ENCODE data around the gene DGKQ. TPM values are rescaled to one million over a fixed set of nuclear protein-coding genes. Genes with fewer than 3 reads are reported as not detected.

The DGKQ gene
- total and polyA plus RNA-seq, 3 donors from 2014 or later: 10.8 to 22.7 (median 20.7) TPM

DNA sequence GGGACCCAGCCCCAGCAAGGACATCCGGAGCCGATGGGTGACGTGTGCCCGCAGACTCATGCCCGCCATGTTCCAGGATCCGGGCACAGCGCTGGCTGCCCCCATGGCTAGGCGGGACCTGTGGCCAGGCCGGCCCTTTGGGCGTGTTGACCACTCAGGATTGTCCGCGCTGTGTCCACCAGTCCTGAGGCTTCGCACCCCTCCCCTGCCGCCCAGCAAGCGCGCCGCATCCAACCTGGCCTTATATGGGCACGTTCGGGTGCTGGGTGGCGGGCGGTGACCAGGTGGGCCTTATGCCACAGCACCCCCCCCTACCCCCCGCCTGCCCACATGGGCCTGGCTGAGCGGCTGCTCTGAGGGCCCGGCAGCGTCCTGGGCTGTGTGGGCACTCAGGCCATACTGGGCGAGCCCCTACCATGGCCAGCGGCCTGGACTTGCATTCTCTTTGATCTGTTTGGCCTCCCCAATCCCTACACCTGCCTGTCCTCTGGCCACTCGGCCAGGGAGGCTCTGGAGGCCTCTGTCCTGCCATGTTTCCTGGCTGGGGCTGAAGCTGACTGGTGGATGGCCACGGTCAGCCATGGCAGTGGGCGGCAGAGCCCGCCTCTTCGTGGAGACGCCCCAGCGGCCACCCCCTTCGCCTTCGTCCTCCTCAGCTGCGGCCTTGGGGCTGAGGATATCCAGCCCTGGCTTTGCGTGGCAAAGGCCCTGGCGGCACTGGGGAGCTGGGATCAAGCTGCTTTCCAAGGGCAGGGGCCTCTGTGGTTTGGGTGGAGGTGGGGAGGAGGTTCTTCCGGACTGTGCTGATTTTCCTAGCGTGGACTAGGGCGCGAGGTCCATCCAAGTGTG, 40.1 kb upstream of the DGKQ start:
- WGBS, 2 donors: 91 to 95% methylated on average over 11 to 43 of the region's 43 CpGs
- intact Hi-C loops (cut with DNase I; ENCODE audit: low total_unique reads): no loop called here
- no peak overlapping the region for H3K27ac ChIP-seq
- H3K36me3 ChIP-seq (ENCODE audit: low read depth, missing control alignments): no peaks in the 10 kb centered on the region
- H3K27me3 ChIP-seq: no peaks in the 10 kb centered on the region
- peaks cover 20% of the 10 kb centered on the region for H3K4me1 ChIP-seq
- TF ChIP-seq, protein P1, sequence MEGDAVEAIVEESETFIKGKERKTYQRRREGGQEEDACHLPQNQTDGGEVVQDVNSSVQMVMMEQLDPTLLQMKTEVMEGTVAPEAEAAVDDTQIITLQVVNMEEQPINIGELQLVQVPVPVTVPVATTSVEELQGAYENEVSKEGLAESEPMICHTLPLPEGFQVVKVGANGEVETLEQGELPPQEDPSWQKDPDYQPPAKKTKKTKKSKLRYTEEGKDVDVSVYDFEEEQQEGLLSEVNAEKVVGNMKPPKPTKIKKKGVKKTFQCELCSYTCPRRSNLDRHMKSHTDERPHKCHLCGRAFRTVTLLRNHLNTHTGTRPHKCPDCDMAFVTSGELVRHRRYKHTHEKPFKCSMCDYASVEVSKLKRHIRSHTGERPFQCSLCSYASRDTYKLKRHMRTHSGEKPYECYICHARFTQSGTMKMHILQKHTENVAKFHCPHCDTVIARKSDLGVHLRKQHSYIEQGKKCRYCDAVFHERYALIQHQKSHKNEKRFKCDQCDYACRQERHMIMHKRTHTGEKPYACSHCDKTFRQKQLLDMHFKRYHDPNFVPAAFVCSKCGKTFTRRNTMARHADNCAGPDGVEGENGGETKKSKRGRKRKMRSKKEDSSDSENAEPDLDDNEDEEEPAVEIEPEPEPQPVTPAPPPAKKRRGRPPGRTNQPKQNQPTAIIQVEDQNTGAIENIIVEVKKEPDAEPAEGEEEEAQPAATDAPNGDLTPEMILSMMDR (IDR thresholded peaks at IDR 0.05): no peak
- no peak for TF ChIP-seq POLR2A (IDR thresholded peaks at IDR 0.05)
- no peak for DNase-seq
- no peak overlapping the region for H3K4me3 ChIP-seq
- no peaks in the 10 kb centered on the region for H3K9me3 ChIP-seq

DNA sequence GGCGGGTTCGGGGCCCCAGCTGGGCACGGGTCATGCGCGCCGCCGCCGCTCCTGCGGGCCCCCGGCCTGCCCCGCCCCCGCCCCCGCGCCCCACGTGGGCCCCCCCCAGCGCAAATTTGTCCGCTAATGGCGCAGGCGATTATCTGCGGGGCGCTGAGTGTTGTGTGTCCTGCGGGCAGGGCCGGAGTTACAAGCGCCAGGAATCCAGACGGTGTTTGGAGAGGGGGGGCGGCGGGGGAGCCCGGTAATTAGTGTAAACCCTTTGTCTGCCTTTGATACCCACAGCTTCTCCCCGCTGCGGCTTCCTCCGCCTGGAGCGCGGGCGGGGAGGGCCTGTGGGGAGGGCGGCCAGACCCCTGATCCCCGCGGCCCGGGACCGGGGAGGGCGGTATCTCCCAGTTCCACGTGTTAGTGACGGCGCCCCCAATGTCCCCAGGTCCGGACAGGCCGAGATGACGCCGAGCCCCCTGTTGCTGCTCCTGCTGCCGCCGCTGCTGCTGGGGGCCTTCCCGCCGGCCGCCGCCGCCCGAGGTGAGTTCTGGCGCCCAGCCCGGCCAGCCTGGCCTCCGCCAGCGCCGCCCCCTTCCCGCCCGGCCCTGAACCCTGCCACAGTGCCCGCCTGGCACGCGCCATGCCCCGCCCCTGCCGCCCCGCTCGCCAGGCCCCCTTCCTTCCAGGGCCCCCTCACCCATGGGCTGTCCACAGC, 38.8 kb upstream of the DGKQ start:
- Histone ChIP-seq H3K27me3 (no peaks in the 10 kb centered on the region), H3K4me1 (peaks cover 20% of the 10 kb centered on the region), H3K4me3 (peak overlapping the region; percentile 39), H3K27ac (no peak overlapping the region), H3K9me3 (no peaks in the 10 kb centered on the region), H3K36me3 (ENCODE audit: low read depth, missing control alignments) (no peaks in the 10 kb centered on the region)
- DNase-seq: no peak
- intact Hi-C loops (cut with DNase I; ENCODE audit: low total_unique reads): no loop called here
- TF ChIP-seq, protein P1 (IDR thresholded peaks at IDR 0.05): no peak
- TF ChIP-seq POLR2A (IDR thresholded peaks at IDR 0.05): no peak
- WGBS, 2 donors: 23% methylated on average over 29 of the region's 69 CpGs; no CpG with 5 or more reads in 1 of the 2 donors

DNA sequence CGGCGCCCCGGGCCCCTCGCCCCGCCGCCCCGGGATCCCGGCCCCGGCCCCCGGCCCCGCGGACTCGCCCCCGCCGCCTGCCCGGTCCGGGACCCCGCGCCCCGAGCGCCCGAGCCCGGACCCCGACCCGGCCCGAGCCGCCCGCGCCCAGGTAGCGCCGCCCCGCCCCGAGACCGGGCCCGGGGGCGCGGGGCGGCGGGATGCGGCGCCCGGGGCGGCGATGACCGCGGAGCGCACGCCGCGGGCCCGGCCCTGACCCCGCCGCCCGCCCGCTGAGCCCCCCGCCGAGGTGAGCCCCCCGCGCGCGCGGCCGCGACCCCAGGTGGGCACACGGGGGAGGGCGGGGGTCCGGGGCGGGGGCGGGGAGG, 38.3 kb upstream of the DGKQ start:
- Histone ChIP-seq H3K9me3 (no peaks in the 10 kb centered on the region), H3K36me3 (ENCODE audit: low read depth, missing control alignments) (no peaks in the 10 kb centered on the region), H3K4me3 (peak overlapping the region in 1 of 2 donors; percentile 39), H3K27me3 (no peaks in the 10 kb centered on the region), H3K27ac (no peak overlapping the region), H3K4me1 (peaks cover 20% of the 10 kb centered on the region)
- TF ChIP-seq, protein P1 (IDR thresholded peaks at IDR 0.05): no peak
- no peak for TF ChIP-seq POLR2A (IDR thresholded peaks at IDR 0.05)
- no CpG with 5 or more reads among the region's 69 CpGs for WGBS, 2 donors
- no peak for DNase-seq
- intact Hi-C loops (cut with DNase I; ENCODE audit: low total_unique reads): no loop called here

DNA sequence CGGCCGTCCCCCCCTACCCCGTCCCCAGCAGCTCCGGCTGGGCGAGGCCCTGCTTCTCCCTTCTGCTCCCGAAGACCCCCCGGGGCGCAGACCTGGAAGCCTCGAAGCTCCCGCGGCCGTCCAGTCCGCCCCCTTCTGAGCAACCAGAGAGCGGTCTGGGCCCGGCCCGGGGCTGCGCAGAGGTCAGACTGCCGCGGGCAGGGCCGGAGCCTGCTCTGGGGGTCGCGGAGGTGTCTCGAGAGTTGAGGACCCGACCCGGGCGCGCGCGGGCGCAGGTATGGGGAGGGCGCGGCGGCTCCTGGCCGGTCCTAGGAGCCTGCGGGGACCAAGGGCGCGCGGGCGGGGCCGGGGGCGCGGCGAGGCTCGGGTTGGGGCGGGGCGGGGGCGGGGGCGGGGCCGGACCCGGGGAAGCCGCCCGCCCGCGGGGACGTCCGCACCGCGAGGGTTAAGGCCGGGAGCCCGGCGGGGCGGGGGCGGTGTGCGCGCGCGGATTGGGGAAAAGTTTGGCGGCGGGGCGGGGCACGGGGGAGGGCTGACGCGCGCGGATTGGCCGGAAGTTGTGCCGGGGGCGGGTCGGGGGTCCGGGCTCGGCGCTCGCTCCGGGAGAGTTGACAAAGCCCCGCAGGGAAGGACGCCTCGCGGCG, 37.8 kb upstream of the DGKQ start, which contains the start of gene FGFRL1:
TSS of gene FGFRL1 (plus strand) at position 605 of the 644 bp plus-strand sequence. CDS start 860 bp downstream, outside the sequence.
- intact Hi-C loops (cut with DNase I; ENCODE audit: low total_unique reads): no loop called here
- Histone ChIP-seq H3K27me3 (no peaks in the 10 kb centered on the region), H3K4me1 (peaks cover 20% of the 10 kb centered on the region), H3K27ac (peak within 1 kb of the TSS in 1 of 2 donors; percentile 0), H3K36me3 (ENCODE audit: low read depth, missing control alignments) (no peaks in the 10 kb centered on the region), H3K4me3 (peak within 1 kb of the TSS; percentile 41 to 62), H3K9me3 (no peaks in the 10 kb centered on the region)
- 0 to 1% methylated on average over 35 to 47 of the region's 89 CpGs for WGBS, 2 donors
- DNase-seq: peak; percentile 88
- TF ChIP-seq POLR2A (IDR thresholded peaks at IDR 0.05): no peak
- TF ChIP-seq, protein P1 (IDR thresholded peaks at IDR 0.05): no peak
